ENCODE results near the gene DSN1. TPM values are rescaled to one million over a fixed set of nuclear protein-coding genes. Genes with fewer than 3 reads are reported as not detected.

The DSN1 gene
- total and polyA plus RNA-seq, 2 donors (not counting 3 experiments of a cell fraction or from before 2014, with no cell fraction given): 11.0 to 25.0 TPM

DNA sequence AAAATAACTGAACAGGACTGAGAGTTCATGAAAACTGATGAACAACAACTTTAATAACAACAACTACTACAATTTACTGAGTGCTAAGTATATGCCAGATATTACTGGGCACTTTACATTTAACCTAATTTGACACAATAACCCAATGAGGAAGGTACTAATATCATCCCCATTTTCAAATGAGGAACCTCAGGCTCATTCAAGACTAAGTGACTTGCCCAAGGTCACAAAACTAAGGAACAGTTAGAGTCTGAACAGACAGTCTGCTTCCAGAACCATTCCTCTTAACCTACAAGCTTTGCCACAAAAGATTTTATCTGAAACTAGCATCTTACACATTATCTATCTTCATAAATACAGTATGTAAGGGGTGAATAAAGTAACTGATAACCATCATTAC is 17.1 kb downstream of the DSN1 start:
- Histone ChIP-seq H3K9me3 (replicated peaks; ENCODE audit: control insufficient read depth, insufficient read depth, low read length) (no peaks in the 10 kb centered on the region), H3K27ac (ENCODE audit: insufficient read depth, low read depth, low read length) (peak overlapping the region; percentile 87), H3K4me2 (ENCODE audit: insufficient read depth, low read length) (no peak overlapping the region), H4K20me1 (replicated peaks; ENCODE audit: control insufficient read depth, extremely low read depth, insufficient read depth, low read length) (no peaks in the 10 kb centered on the region), H3K4me3 (replicated peaks in 1 of 3; ENCODE audit: insufficient read depth in 1 of 3, low read depth in 1 of 3, low read length in 3 of 3) (no peak overlapping the region), H3K79me2 (ENCODE audit: control insufficient read depth, insufficient read depth, low read length) (no peaks in the 10 kb centered on the region), H3K9ac (replicated peaks; ENCODE audit: extremely low read depth, insufficient read depth, low read length) (no peak overlapping the region), H3K9me1 (replicated peaks; ENCODE audit: control insufficient read depth, extremely low read depth, insufficient read depth, low read length) (no peaks in the 10 kb centered on the region), H3K27me3 (ENCODE audit: control insufficient read depth in 2 of 2, insufficient read depth in 2 of 2, low read length in 2 of 2) (no peaks in the 10 kb centered on the region), H3K36me3 (ENCODE audit: control insufficient read depth in 2 of 2, extremely low read depth in 1 of 2, insufficient read depth in 2 of 2, low read length in 2 of 2) (peaks cover 5 to 8% of the 10 kb centered on the region in 2 experiments), H2AFZ (ENCODE audit: low read depth, low read length) (no peak overlapping the region), H3K4me1 (ENCODE audit: control insufficient read depth, extremely low read depth, insufficient read depth, low read length) (peaks cover 27% of the 10 kb centered on the region)
- no TSS peak for BruUV-seq (replicated peaks)
- TF ChIP-seq EZH2 (IDR thresholded peaks at IDR 0.05; ENCODE audit: borderline replicate concordance, low read depth, low read length, severe bottlenecking) (no peak), GATA2 (IDR thresholded peaks at IDR 0.05; ENCODE audit: insufficient read depth, insufficient read length, low read depth, low read length) (no peak)
- dilution Hi-C loops (cut with MboI; ENCODE audit: extremely low pct_ligation_motif_present, low sequenced_read_pairs): no loop called here
- intact Hi-C loops (cut with micrococcal nuclease): no loop called here
- no peak for DNase-seq (ENCODE audit: low read depth, low spot score)
- ChIA-PET CTCF (interaction anchor here (0.6 to 5.3 kb wide), 4 partner anchors 12 to 107 kb away, joined by 3 to 50 read pairs (median 6); a partner anchor contains a TSS), POLR2A (no interaction called here)
- FAIRE-seq: no peak

DNA sequence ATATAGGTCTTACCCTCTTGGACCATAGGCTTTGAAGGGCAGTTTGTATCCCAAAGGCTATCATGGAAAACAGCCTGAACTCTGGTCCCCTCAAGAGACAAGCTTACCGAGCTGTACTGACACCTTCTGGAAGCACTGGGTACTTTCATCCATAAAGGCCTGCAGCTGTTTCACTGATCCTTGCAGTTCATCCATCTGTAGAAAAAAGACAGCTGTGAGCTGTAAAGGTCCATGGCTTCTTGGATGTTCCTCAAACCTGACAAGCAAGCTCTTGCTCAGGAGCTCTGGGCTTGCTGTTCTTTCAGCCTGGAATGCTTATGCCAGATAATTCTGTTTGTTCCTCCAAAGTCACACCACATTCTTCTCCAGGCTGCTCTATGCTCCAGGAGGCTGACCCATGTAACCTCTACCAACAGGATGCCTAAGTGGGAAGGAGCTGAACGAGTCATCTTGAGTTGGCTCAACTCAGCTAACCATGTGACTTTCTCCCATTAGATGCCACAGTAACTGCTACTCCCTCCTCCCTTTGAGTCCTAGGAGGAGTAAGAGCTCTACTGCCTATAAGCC is 18.8 kb downstream of the DSN1 start:
- H3K27me3 ChIP-seq (ENCODE audit: control insufficient read depth in 2 of 2, insufficient read depth in 2 of 2, low read length in 2 of 2): no peaks in the 10 kb centered on the region
- BruUV-seq (replicated peaks): no TSS peak
- CTCF ChIA-PET: interaction anchor here (0.5 to 5.3 kb wide), 37 partner anchors 8 to 552 kb away, joined by 3 to 50 read pairs (median 5); partner anchors contain the start of genes DSN1, MYL9, NDRG3 and RAB5IF
- peaks cover 5 to 8% of the 10 kb centered on the region in 2 experiments for H3K36me3 ChIP-seq (ENCODE audit: control insufficient read depth in 2 of 2, extremely low read depth in 1 of 2, insufficient read depth in 2 of 2, low read length in 2 of 2)
- intact Hi-C loops (cut with micrococcal nuclease): loop anchor here (1.0 kb wide), 2 partner anchors 142 to 198 kb away; no protein-coding TSS in a partner anchor
- no peak overlapping the region for H3K4me2 ChIP-seq (ENCODE audit: insufficient read depth, low read length)
- H3K27ac ChIP-seq (ENCODE audit: insufficient read depth, low read depth, low read length): peak overlapping the region; percentile 16
- dilution Hi-C loops (cut with MboI; ENCODE audit: extremely low pct_ligation_motif_present, low sequenced_read_pairs): no loop called here
- H3K79me2 ChIP-seq (ENCODE audit: control insufficient read depth, insufficient read depth, low read length): no peaks in the 10 kb centered on the region
- POLR2A ChIA-PET: interaction anchor here (1.6 kb wide), 1 partner anchor 9 kb away, joined by 5 read pairs; the partner anchor contains the start of gene NDRG3
- no peak overlapping the region for H3K9ac ChIP-seq (replicated peaks; ENCODE audit: extremely low read depth, insufficient read depth, low read length)
- peaks cover 27% of the 10 kb centered on the region for H3K4me1 ChIP-seq (ENCODE audit: control insufficient read depth, extremely low read depth, insufficient read depth, low read length)
- no peaks in the 10 kb centered on the region for H3K9me1 ChIP-seq (replicated peaks; ENCODE audit: control insufficient read depth, extremely low read depth, insufficient read depth, low read length)
- no peaks in the 10 kb centered on the region for H3K9me3 ChIP-seq (replicated peaks; ENCODE audit: control insufficient read depth, insufficient read depth, low read length)
- no peak overlapping the region for H2AFZ ChIP-seq (ENCODE audit: low read depth, low read length)
- DNase-seq (ENCODE audit: low read depth, low spot score) (peak; percentile 78), FAIRE-seq (peak; percentile 82)
- H4K20me1 ChIP-seq (replicated peaks; ENCODE audit: control insufficient read depth, extremely low read depth, insufficient read depth, low read length): no peaks in the 10 kb centered on the region
- TF ChIP-seq GATA2 (IDR thresholded peaks at IDR 0.05; ENCODE audit: insufficient read depth, insufficient read length, low read depth, low read length) (no peak), CTCF (IDR thresholded peaks at IDR 0.05; ENCODE audit: extremely low read depth in 1 of 2, insufficient read depth in 1 of 2, low read depth in 1 of 2, low read length in 2 of 2) (peak; percentile 71 to 75)
- H3K4me3 ChIP-seq (replicated peaks in 1 of 3; ENCODE audit: insufficient read depth in 1 of 3, low read depth in 1 of 3, low read length in 3 of 3): no peak overlapping the region
